NCI-H2081 treated with DMSO at 0.1 percent for 48 hours (cell line): ENCODE measurements around the gene RHAG.
"Not testable (repeated sequence)": the region's sequence is repeated elsewhere in the genome, so short reads cannot be mapped to it uniquely, and the experiment has no call there.

ENCODE experiments used
- DNase-seq: peaks from one replicate; lab custom pipeline; 2025; lab: John Stamatoyannopoulos, UW

Gene RHAG

DNA sequence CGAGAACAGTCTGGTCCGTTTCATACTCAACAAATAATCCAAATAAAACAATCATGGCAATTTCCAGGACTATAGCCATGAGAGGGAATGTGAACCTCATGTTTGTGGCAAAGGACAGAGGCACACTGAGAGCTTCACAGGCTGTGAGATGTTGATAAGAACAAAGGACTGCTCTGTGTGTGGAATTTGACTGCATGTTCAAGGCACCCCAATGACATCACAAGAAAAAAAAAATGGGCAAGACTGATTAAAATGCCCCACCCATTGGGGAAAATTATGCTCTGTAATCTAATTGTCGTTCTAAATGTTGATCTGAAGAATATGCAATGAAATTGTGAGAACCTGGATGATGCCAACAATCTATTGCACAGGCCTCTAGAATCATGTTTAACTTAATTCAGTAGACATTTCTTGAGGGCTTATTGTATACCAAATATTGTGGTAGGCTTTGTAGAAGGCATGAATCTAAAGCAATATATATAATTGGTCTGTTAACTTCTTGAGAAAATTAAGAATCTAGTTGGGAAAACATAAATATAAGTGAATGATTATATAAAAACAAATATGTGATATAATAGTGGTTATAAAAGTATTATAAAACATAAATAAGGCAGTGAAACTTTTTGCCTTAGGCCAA is at the start of gene RHAG:
TSS of gene RHAG (minus strand) at position 127 of the 637 bp plus-strand sequence. CDS start at position 100, 27 bp downstream.
- DNase-seq, result no peak

DNA sequence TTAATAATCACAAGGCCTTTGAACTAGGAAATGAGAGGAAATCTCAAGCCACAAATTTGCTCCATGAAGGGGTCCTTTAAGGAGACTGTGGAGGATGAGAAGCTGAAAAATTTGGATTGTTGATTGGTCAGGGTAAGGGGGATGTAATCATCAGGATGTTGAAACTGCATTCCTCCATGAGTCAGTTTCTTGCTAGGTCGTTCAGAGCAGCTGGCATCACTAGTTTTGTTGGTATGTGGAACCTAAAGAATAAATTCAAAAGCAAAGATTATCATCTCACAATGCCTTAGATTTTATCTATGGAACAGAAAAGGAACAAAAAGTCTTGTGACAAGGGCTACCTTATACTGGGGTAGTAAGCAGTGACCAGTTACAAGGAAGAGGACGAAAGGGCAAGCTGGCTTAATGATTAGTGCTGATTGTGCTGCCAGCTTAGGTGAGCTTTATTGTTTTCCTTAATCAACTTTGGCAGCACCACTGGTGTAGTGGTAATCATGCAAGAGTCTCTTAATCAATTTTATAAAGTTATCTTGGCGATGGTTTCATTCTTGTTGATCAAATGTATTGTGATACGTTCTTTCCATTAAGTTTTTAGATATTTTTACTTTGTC is 40.1 kb upstream of the RHAG start:
- no peak for DNase-seq

DNA sequence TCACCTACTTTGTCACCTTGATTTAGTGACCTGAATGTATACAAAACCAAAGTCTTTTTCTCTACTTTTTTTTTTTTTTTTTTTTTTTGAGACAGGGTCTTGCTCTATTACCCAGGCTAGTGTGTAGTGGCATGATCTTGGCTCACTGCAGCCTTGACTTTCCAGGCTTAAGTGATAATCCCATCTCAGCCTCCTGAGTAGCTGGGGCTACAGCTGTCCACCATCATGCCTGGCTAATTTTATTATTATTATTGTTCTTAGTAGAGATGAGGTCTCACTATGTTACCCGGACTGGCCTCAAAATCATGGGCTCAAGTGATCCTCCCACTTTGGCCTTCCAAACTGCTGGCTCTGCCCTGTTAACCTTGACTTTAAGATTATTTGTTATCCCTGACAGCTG is 39.2 kb upstream of the RHAG start:
- DNase-seq, result no peak

DNA sequence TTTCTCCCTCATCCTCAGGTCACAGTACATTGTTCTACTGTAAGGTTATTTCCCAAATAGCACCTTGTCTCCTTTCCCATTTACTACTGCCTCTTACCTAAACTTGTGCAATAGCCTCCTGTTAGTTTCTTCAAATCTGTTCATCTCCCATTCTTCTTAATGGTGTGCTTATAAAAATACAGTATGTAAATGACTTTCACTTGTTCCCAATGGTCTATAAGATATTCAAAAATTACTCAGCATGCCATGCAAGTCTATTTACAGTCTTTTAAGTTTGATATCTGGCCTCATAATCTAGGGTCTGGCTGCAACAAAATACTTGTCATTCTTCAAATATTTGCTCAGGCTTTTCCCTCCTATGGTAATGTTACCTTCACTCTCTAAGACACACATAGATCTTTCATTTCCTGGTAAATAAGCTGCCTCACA is 31.5 kb upstream of the RHAG start:
- DNase-seq, result no peak

DNA sequence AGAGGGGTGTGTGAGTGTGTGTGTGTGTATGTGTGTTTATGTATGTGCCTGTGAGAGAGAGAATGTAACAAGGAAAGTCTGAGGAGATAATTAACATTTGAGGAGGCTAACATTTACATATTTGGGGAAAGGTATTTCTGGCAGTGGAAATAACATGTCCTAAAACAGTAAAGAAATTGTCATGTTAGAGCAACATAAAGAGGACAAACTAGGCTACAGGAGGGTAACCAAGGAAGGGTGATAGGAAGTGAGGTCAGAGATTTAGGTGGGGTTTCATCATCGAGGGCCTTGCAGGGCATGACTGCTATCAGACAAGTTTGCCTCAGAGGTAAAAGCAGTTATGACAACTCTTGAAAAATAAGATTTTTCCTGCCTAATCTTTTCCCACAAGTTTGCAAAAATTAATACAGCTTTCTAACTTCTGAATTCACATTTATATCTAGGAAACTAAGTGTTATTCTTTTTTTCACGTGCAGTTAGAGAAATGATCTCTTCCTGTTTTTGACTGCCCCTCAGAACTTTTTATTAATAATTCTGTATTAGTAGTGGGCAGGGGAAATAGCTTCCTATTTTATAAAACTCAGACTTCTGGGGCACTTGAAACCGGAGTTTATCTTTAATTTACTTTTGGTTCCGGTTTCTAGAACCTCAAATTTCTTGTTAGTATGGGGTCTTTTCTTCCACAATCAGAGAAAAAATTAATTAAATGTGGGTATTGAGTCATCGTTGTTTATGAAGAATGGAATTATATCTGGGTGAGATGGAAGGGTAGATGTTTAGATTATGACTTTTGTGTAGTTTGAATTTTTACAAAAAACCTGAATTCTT is 30.5 kb upstream of the RHAG start:
- DNase-seq, result no peak

DNA sequence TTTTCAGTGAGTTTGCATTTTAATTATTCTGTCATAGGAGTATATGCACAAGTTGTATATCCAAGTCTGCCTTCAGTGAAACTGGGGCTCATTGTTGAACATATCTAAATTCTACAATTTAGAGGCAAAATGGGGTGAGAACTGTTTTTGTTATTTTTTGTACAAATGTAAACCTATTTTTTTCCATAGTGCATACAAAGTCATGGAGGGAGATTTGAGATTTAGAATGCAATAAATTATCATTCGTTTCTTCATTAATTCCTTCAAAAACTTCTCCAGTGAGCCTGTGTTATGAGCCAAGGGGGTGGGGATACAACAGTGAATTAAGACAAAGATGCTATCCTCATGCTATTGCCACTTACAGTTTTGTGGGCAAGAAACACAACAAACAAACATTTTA is 29.8 kb upstream of the RHAG start:
- DNase-seq, result no peak

DNA sequence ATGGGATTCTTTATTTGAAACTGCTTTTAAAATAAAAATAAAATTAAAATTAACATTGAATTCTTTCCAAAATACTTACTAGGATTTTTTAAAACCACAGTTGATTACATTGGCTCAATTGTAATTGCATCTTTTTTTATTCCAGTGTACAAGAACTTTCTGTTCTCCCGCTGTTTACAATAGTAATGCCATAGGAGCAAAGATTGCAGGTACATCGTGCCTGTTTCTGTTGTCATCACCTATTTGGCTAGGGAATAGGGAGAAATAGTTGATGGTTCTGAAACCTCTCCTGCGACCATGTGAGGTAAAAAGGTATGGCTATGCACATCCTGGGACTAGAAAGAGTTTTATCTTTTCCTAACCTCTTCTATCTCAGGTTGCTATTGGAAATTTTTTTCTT is 28.2 kb upstream of the RHAG start:
- no peak for DNase-seq

DNA sequence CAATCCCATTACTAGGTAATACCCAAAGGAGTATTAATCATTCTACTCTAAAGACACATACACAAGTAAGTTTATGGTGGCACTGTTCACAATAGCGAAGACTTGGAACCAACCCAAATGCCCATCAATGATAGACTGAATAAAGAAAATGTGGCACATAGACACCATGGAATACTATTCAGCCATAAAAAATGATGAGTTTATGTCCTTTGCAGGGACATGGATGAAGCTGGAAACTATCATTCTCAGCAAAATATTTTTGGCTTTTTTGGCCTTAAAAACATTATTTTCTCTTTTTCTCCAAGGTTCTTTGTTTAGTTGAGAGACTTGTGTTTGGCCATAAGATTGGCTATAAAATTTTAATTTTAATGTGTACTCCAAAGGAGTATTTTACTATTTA is 27.4 kb upstream of the RHAG start:
- DNase-seq, result not testable (repeated sequence)

DNA sequence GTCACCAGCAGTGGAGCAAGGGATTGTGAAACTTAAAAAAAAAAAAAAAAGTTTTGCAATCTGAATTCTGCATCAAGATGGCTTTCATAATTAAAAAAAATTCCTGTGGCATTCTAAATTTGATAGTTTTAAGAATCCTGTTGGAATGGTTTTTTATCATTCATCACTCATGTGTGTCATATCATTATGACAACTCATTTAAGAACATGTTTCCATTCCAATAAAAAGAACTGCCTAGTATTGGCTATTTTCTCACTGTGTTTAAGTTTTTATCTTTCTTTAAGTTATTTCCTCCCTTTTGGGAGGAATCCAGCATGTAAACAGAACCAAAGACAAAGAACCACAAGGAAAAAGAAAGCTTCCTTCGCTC is 26.2 kb upstream of the RHAG start:
- DNase-seq, result no peak

DNA sequence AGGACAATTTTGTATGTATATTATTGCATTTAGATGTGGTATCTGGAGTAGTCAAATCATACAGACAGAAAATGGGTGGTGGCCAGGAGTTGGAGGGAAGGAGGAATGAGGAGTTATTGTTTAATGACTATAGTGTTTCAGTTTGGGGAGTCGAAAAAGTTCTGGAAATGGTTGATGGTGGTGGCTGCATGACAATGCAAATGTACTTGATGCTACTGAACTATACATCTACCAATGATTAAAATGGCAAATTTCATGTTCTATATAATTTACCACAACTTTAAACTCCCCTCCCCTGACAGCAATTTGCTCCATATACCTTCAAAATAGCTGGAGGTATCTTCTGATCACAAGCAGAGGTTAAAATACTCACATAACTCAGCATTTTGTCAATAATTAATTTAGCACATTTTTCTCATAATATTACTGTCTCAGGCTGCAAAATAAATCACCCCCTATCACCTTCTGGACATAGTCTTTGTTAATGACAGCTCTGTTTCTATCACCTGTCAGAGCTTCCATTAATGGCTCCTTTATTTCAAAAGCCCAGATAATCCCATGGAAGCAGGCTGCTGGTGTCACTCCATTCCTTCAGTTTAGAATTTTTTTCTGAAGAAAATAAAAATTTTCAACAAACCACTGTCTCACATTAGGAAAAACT is 25.7 kb upstream of the RHAG start:
- no peak for DNase-seq

DNA sequence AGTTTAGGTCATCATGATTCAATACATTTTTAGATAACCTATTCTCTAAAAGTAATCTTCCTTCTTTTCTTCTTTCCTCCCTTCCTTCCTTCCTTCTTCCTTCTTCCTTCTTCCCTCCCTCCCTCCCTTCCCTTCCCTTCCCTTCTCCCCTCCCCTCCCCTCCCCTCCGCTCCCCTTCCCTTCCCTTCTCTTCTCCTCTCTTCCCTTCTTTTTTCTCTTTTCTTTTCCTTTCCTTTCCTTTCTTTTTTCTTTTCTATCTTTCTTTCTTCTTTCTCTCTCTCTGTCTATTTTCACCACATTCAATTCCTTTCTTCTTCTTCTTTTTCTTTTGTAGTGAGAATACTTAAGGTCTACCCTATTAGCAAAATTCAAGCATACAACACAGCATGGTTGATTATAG is 17.3 kb upstream of the RHAG start:
- DNase-seq, result no peak

DNA sequence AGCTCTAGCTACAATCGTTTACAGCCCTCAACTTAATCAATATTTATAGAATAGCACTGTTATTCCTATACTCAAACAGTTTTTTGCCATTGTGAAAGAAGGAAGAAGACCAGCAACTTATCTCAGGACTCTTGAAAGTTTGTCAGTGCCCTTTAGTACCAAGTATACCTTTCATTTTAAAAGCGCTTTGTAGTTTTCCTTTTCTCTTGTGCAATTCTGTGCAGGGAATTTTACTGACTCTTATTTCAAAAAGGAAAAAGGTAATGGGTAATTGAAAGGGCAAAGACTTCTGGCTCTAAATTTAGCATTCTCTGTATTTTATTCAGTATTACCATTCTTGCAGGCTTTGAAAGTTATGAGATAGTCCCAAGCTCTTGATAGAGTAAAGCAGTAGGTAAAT is 16.8 kb upstream of the RHAG start:
- no peak for DNase-seq

DNA sequence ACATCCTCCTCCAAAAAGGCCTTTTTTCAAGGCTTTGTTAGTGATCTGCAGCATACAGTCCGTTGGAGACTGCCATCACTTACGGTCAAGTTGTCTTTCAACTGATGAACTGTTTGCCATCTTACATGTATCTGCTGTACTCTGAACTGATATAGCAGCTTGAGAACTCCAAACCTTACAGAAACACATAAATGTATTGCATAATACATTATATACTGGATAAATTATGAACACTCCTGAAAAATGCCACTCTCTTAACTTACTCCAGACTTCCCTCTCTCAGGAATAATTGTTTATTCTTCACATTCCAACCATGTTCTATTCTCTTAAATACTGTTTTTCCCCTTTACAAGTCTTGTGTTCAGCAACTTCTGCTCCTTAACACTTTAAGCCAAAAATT is 14.6 kb upstream of the RHAG start:
- DNase-seq, result no peak

DNA sequence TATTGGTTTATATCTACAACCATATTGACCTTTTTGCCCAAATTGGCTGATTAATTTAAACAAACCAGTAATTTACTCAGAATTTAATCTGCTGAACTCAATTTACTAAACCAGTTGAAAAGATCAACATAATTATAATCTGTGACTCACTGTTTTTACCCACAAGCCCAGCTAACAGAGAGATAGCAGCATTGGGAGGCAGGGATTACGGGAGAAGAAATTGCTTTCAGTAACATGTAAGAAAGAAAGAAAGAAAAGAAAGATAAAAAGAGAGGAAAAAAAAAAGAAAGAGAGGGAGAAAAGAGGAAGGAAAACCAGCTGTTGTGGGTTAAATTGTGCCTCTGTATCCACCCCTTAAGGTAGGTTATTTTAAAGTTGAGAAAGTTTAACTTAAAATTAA is 13.3 kb upstream of the RHAG start:
- DNase-seq, result no peak

DNA sequence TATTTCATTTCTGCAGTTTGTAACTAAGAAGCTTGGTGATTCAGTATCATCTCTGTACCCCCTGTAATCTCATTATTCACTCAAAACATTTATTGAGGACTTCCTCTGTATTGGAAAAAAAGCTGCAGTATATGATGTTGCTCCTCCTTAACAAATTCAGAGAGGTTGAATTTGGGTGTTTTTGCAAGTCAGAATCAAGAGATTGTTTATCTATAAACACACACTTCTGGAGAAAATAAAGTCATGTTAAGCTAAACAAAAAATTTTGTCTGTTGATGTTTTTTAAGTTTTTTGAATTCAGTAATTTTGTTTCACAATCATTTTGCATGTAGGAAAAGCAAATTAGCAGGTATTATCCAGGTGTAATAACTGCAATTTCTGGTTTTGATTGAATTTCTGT is 11.4 kb upstream of the RHAG start:
- DNase-seq, result no peak

DNA sequence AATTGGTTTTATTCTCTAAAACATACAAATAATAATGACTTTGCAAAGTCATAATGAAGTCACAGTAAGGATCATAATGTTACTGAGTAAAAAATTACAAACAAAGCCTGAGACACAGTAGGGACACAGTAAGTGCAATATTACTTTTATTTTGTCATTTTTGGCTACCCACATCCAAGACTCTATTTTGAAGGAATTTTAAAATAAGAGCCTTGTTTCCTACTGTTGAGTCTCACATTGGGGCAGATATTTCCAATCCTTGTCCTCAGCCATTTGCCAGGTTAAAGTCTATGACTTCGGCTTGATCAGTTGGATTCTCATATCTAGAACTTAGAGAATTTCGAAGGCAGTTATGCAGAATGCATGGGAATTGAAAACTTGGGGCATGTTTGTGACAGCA is 10.8 kb upstream of the RHAG start:
- DNase-seq, result no peak

DNA sequence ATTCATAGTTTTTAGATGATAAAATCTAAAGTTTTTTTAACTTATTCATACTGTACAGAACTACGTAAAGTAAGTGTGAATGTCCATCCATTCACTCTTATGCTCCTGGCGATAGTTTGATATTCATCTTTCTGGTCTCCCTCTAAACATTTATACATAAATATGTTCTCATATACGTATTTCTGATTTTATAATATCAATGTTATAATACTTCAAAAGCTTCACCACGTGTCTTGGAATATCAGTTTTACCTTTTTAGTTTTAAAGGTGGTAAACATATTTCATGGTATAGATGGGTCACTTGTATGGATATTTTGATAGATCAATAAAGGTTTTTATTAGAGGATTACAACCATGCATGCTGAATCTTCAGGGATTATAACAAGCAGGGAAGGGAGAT is 10.3 kb upstream of the RHAG start:
- DNase-seq, result no peak

DNA sequence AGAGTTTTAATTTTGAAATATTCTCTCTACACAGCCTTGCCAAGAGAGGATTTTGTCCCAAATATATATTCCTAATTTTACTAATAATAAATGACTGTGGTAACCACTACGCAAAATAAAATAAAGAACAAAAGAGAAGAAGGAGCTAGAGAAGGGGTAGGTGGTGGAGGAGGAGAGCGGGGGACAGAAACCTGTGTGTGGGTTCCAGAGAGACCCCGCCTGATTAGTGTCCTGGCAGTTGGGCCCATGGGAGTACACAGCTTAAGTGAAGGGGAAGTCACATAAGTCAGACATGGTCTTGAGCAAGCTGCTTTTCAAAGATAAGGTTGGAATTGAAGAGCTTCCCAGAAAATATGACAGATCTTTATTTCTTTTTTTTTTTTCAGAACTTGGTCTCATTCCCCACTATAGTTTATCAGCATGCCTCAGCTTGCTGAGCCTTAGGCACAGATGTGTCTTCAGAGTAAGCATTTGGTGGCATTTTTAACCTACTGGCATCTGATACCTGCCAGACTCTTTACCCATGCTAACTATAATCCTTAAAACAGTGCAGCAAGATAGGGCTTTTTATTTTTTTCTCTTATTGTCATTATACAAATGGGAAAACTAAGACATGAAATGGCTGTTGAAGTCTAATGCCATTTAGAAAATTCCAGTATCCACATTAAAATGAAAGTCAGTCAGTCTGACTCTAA is 9.6 kb upstream of the RHAG start:
- no peak for DNase-seq

DNA sequence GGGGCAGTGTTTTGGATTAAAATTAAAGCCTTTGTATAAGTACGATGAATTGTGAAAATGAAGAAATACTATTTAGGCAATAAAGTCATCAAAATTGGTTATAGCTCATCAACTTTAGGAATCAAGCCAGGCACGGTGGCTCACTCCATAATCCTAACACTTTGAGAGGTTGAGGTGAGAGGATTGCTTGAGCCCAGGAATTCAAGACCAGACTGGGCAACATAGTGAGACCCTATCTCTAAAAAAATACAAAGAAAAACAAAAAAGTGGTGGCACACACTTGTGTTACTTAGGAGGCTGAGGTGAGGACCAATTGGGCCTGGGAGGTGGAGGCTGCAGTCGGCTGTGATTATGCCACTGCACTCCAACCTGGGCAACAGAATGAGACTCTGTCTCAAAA is 8.5 kb upstream of the RHAG start:
- DNase-seq, result no peak

DNA sequence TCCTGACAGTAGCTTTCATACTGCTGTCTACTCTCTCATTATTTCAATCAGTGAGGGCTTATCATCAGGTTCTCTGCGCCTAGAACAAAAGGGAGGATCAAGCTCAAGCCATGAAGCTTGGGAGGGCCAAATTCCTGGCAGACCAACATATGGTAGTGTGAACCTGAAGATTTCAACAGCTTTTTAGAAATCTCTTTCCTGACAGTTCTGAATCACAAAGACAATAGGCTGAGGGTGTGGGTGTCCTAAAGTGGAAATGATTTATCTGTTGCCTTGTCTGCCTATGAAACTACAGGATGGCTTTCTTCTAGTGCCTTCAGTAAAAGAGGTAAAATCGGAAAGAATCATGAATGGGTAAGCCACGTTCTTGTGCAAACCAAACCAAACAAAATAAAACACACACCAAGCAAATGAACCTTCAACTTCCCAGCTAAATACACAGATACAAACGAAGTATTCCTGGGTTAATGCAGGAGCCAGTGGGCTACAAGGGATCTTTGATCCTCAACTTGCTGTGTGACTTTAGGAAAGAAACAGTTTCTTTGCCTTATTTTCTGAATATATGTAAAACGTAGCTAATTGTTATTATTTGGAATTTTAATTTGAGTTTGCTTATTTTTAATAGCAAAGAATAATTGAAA is 2.7 kb upstream of the RHAG start:
- DNase-seq, result no peak

DNA sequence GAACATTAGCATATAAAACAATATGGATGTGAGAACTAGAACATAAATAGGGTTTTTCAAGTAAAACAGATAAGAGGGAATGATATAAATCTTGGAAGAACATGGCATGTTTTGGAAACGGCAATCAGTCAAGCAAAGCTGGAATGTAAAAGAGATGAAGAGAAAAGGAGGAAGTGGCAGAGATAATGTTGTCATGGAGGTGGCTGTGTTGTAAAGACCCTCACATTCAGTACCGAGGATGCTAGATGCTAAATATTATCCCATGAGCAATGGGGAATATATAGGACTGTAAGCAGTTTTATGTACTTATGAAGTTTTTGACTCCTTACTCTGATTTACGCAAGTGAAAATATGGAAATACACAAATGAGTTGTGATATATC is 702 bp upstream of the RHAG start:
- DNase-seq, result no peak
